ENCODE results near the gene RLBP1.

The RLBP1 gene

GRCh38 chr15:89203705-89204273 lies 17.6 kb downstream of the RLBP1 start:
- DNase-seq (ENCODE audit: insufficient read length, low spot score), result no peak
- TF ChIP-seq, protein P1, sequence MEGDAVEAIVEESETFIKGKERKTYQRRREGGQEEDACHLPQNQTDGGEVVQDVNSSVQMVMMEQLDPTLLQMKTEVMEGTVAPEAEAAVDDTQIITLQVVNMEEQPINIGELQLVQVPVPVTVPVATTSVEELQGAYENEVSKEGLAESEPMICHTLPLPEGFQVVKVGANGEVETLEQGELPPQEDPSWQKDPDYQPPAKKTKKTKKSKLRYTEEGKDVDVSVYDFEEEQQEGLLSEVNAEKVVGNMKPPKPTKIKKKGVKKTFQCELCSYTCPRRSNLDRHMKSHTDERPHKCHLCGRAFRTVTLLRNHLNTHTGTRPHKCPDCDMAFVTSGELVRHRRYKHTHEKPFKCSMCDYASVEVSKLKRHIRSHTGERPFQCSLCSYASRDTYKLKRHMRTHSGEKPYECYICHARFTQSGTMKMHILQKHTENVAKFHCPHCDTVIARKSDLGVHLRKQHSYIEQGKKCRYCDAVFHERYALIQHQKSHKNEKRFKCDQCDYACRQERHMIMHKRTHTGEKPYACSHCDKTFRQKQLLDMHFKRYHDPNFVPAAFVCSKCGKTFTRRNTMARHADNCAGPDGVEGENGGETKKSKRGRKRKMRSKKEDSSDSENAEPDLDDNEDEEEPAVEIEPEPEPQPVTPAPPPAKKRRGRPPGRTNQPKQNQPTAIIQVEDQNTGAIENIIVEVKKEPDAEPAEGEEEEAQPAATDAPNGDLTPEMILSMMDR (IDR thresholded peaks at IDR 0.05; ENCODE audit: insufficient read depth, missing control alignments), result no peak
- FAIRE-seq, result no peak

DNA sequence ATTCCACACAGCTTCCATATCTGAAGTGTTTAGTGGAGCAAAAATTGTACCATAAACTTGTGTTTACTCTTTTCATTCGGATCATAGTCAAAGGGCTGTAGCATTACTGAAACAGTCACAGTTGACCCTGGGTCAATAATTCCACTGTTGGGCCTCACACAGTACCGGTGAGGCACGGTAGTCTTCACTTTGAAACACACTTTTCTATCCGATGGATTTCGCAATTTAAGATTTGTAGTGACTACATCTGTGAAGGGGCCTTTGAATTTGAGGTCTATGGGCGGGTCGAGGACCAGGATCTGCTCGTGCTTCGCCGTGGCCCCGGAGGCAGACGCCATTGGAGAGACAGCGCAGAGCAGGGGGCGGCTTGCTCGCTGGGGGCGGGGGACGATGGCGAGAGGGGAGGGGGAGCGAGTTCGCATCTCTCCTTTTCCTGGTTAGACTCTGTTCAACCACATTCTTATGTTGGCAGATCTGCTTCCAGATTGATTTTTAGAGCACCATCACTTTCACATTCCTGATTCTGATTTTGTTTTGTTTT lies 19.8 kb downstream of the RLBP1 start:
- TF ChIP-seq, protein P1 (IDR thresholded peaks at IDR 0.05; ENCODE audit: insufficient read depth, missing control alignments), result no peak
- no peak for DNase-seq (ENCODE audit: insufficient read length, low spot score)
- FAIRE-seq, result no peak

GRCh38 chr15:89200182-89200581 lies 21.2 kb downstream of the RLBP1 start:
- TF ChIP-seq, protein P1 (IDR thresholded peaks at IDR 0.05; ENCODE audit: insufficient read depth, missing control alignments), result no peak
- FAIRE-seq (no peak), DNase-seq (ENCODE audit: insufficient read length, low spot score) (no peak)

DNA sequence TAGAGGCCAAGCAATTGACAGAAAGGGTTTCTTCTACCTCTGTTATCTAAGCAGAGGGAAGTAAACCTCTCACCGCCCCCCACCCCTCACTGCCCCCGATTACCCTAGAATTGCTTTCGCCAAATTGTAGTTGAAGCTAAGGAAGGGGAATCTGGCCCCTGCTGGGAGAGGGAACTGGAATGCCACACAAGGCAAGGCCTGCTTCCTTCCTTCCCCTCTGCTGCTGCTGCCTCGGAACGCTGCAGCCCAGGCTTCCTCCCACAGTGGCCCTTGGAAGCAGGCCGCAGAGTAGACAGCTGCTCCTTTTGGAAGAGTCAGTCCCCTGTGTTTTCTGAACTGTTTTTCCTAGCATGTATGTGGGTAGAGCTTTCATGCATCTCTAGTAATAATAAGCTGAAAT lies 21.6 kb downstream of the RLBP1 start:
- no peak for FAIRE-seq
- TF ChIP-seq, protein P1 (IDR thresholded peaks at IDR 0.05; ENCODE audit: insufficient read depth, missing control alignments), result no peak
- no peak for DNase-seq (ENCODE audit: insufficient read length, low spot score)

DNA sequence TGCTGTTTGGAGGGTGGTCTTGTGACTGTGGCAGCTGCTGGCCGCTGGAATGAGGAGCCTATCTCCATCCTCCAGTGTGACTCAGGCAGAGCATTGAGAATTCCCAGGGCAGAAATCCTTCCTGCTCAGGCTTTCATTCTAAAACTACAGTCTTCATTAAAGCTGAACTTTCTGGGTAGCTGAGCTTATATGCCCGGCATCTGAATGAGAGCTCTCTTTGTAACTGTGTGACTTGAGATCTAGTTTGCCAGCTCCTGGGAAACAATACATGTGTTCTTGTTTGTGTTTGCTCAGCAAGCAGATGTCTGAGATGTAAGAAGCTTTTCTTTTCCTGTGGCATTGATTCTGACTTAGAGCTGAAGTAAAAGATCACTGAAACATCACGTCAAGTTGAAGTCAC lies 22.4 kb downstream of the RLBP1 start:
- no peak for FAIRE-seq
- TF ChIP-seq, protein P1 (IDR thresholded peaks at IDR 0.05; ENCODE audit: insufficient read depth, missing control alignments), result no peak
- DNase-seq (ENCODE audit: insufficient read length, low spot score), result no peak

DNA sequence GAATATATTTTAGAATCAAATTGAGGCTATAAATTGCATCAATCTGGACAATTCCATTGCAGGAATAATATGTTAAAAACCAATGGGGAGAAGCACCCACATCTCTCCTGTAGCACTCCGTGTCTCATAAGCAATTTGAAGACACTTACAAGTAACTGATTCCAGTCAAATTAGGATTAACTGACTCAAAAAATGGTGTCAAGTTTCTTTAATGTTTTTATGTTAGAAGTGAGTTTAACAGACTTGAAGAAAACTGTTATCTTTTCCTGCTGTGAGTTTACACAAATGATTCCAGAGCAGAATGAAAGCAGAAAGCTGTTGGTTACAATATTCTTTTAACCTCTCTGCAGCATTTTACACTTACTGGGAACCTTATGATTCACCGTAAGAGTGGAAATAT lies 23.2 kb downstream of the RLBP1 start:
- DNase-seq (ENCODE audit: insufficient read length, low spot score) (no peak), FAIRE-seq (no peak)
- TF ChIP-seq, protein P1 (IDR thresholded peaks at IDR 0.05; ENCODE audit: insufficient read depth, missing control alignments), result no peak

- no peak for FAIRE-seq
Observed at GRCh38 chr15:89197503-89197971, 23.8 kb downstream of the RLBP1 start.

More at GRCh38 chr15:89197503-89197971, 23.8 kb downstream of the RLBP1 start:
- TF ChIP-seq, protein P1 (IDR thresholded peaks at IDR 0.05; ENCODE audit: insufficient read depth, missing control alignments), result no peak
- DNase-seq (ENCODE audit: insufficient read length, low spot score), result no peak
